Loucy (cell line): ENCODE data around the gene MFSD6.

Source experiments
- H2AFZ ChIP-seq: fragments of 200-600 bp; sonication (generic); 2 replicates; pipeline ENCODE4 v1.6.0; 2016; ENCODE audit warnings: antibody characterized with exemption, mild to moderate bottlenecking, low read length, moderate library complexity
- H3F3A ChIP-seq: fragments of 200-600 bp; 2 replicates; pipeline ENCODE4 v1.6.0; 2016; ENCODE audit warnings: antibody characterized with exemption, low read depth, mild to moderate bottlenecking
- H3K27me3 ChIP-seq: fragments of 200-600 bp; sonication (generic); 2 replicates; pipeline ENCODE4 v1.6.1; 2014; ENCODE audit warnings: low read length, mild to moderate bottlenecking; ENCODE audit not compliant: insufficient read depth, poor library complexity, severe bottlenecking
- H3K36me3 ChIP-seq: fragments of 200-600 bp; sonication (generic); 2 replicates; pipeline ENCODE4 v1.6.1; 2016; ENCODE audit warnings: low read length; ENCODE audit not compliant: insufficient read depth
- H3K4me1 ChIP-seq: fragments of 200-600 bp; sonication (generic); 2 replicates; pipeline ENCODE4 v1.5.1; 2014; ENCODE audit warnings: low read length, mild to moderate bottlenecking; ENCODE audit not compliant: insufficient read depth, poor library complexity, severe bottlenecking
- H3K4me2 ChIP-seq: fragments of 200-600 bp; sonication (generic); 2 replicates; pipeline ENCODE4 v1.6.0; 2014; ENCODE audit warnings: antibody characterized with exemption, low read length, low read depth, mild to moderate bottlenecking; ENCODE audit not compliant: poor library complexity, severe bottlenecking
- H3K4me3 ChIP-seq: fragments of 200-600 bp; sonication (generic); 2 replicates; pipeline ENCODE4 v1.5.1; 2014; ENCODE audit warnings: low read length, mild to moderate bottlenecking, mixed read lengths; ENCODE audit not compliant: poor library complexity, severe bottlenecking
- H3K79me2 ChIP-seq: fragments of 200-600 bp; sonication (generic); 2 replicates; pipeline ENCODE4 v1.6.1; 2014; ENCODE audit warnings: low read length; ENCODE audit not compliant: insufficient read depth
- H3K9ac ChIP-seq: fragments of 200-600 bp; sonication (generic); 2 replicates; pipeline ENCODE4 v1.6.0; 2014; ENCODE audit warnings: mild to moderate bottlenecking, low read depth, low read length, moderate library complexity; ENCODE audit not compliant: poor library complexity, severe bottlenecking
- H3K9me2 ChIP-seq: fragments of 200-600 bp; sonication (generic); replicated peaks from 2 replicates; pipeline ENCODE4 v1.6.1; 2016; ENCODE audit warnings: low read depth, low read length, mixed read lengths
- H3K9me3 ChIP-seq: fragments of 200-600 bp; sonication (generic); 2 replicates; pipeline ENCODE4 v1.6.1; 2014; ENCODE audit warnings: mild to moderate bottlenecking, antibody characterized with exemption, low read length, low read depth; ENCODE audit not compliant: insufficient read depth
- H4K20me1 ChIP-seq: fragments of 200-600 bp; sonication (generic); 2 replicates; pipeline ENCODE4 v1.6.0; 2014; ENCODE audit warnings: antibody characterized with exemption, low read length, mild to moderate bottlenecking; ENCODE audit not compliant: insufficient read depth, poor library complexity, severe bottlenecking
- EZH2phosphoT487 ChIP-seq: fragments of 200-600 bp; IDR thresholded peaks from 2 replicates; pipeline ENCODE4 v1.6.1; 2018; ENCODE audit warnings: antibody characterized with exemption, mild to moderate bottlenecking, moderate library complexity, borderline replicate concordance
- TF ChIP-seq, protein P1 (sequence below): fragments of 200-600 bp; sonication (generic); conservative IDR thresholded peaks from 2 replicates; pipeline ENCODE4 v1.5.1; 2014; ENCODE audit warnings: mild to moderate bottlenecking, antibody characterized with exemption, low read length

MFSD6 gene

DNA sequence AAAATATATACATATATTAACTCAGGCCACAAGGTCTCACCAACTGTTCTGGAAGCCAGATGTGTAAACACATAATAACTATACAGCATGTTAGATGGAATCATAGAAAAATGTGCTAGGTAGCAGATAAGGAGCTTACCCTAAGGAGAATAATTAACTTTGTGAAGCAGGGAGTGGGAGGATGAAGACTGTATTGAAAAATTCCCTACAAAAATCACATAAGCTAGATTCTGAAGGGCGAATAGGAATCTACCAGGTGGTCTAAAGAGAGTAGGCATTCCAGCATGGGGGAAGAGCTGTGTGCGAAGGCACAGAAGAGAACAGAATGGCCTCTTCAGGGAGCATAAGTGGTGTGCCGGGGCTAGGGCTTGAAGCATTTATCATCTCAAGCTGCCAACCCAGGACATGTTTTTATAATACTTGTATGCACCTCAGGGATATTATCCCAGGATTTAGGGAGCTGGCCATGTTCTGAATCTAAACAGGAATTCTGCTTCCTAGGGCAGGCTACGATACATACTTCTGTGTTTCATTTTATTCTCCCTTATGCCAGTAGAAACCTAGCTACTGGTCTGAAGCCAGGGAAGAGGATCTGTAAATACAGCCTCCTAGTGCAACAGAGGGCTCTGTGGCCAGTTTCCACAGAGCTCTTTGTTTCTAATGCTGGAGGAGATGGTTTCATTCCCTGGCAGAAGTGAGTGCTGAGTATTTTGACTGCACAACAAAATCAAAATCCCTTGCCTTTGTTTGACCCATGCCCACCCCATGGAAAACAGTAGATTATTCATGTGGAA lies 69.7 kb downstream of the MFSD6 start:
- Histone ChIP-seq H4K20me1 (no peaks in the 10 kb centered on the region), H3K27me3 (no peaks in the 10 kb centered on the region), H2AFZ (no peak overlapping the region), H3K4me2 (no peak overlapping the region), H3K9me3 (no peaks in the 10 kb centered on the region), H3K79me2 (no peaks in the 10 kb centered on the region), H3F3A (no peaks in the 10 kb centered on the region), H3K36me3 (0 out of 2 replicates have a peak, but pooled peaks cover 3% of the 10 kb centered on the region), H3K4me3 (no peak overlapping the region), H3K4me1 (no peaks in the 10 kb centered on the region), H3K9ac (no peak overlapping the region), H3K9me2 (no peaks in the 10 kb centered on the region)
- no peak for TF ChIP-seq EZH2phosphoT487
- TF ChIP-seq, protein P1, sequence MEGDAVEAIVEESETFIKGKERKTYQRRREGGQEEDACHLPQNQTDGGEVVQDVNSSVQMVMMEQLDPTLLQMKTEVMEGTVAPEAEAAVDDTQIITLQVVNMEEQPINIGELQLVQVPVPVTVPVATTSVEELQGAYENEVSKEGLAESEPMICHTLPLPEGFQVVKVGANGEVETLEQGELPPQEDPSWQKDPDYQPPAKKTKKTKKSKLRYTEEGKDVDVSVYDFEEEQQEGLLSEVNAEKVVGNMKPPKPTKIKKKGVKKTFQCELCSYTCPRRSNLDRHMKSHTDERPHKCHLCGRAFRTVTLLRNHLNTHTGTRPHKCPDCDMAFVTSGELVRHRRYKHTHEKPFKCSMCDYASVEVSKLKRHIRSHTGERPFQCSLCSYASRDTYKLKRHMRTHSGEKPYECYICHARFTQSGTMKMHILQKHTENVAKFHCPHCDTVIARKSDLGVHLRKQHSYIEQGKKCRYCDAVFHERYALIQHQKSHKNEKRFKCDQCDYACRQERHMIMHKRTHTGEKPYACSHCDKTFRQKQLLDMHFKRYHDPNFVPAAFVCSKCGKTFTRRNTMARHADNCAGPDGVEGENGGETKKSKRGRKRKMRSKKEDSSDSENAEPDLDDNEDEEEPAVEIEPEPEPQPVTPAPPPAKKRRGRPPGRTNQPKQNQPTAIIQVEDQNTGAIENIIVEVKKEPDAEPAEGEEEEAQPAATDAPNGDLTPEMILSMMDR, result no peak

DNA sequence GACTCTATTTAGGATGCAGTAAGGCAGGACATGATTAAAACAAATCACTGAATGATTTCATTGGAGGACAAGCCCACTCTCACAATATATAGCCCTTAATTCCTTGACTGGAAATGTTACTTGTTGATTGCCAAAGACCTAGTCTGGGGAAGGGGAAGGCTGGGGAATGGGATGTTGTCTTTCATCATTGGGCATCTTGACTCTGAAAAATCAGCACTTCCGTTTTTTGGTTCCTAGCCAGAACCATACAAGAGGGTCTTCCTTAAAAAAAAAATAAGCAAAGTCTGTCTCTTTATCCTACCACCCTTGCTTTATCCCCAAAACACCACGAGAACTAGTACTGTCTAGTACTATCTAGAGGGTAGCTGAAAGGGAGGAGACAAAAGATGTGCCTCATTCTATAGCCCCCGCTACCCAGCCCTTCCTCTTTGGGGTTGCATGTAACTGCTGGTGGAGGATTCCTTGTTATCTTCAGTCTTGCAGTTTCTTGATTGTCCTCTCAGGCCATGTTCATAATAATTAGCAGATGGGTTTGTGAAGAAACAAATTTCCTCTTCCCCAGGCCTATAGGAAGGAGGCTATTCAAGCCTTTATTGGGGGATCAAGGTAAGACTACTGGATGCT lies 70.5 kb downstream of the MFSD6 start:
- Histone ChIP-seq H3K4me3 (no peak overlapping the region), H3K36me3 (0 out of 2 replicates have a peak, but pooled peaks cover 3% of the 10 kb centered on the region), H3K4me2 (no peak overlapping the region), H3F3A (no peaks in the 10 kb centered on the region), H3K27me3 (no peaks in the 10 kb centered on the region), H3K9me3 (no peaks in the 10 kb centered on the region), H4K20me1 (no peaks in the 10 kb centered on the region), H3K79me2 (no peaks in the 10 kb centered on the region), H2AFZ (no peak overlapping the region), H3K9ac (no peak overlapping the region), H3K9me2 (no peaks in the 10 kb centered on the region), H3K4me1 (no peaks in the 10 kb centered on the region)
- TF ChIP-seq, protein P1, result no peak
- TF ChIP-seq EZH2phosphoT487, result no peak

DNA sequence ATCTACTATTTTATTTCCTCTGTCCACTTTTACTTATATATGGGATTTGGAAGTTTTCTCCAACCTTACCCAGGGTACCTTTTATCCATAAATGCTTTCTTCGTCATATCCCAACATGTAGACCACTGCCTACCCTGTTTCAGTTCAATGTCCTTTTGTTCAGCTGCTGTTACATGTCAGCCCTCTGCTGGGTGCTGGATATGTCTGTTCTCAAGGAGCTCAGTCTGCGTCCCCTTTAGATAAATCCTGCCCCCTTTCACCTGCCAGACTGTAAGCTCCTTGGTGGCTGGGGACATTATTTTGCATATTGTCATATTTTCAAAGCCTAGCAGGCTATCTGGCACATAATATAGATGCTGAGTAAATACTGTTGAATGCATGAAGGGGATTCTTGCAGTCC lies 73.2 kb downstream of the MFSD6 start:
- no peaks in the 10 kb centered on the region for H3F3A ChIP-seq
- no peak overlapping the region for H3K4me3 ChIP-seq
- no peaks in the 10 kb centered on the region for H3K9me2 ChIP-seq
- H3K9me3 ChIP-seq, result no peaks in the 10 kb centered on the region
- no peaks in the 10 kb centered on the region for H4K20me1 ChIP-seq
- no peaks in the 10 kb centered on the region for H3K27me3 ChIP-seq
- H3K4me1 ChIP-seq, result no peaks in the 10 kb centered on the region
- no peaks in the 10 kb centered on the region for H3K79me2 ChIP-seq
- H3K9ac ChIP-seq, result no peak overlapping the region
- no peak overlapping the region for H2AFZ ChIP-seq
- no peak for TF ChIP-seq EZH2phosphoT487
- TF ChIP-seq, protein P1, result no peak
- 0 out of 2 replicates have a peak, but pooled peaks cover 3% of the 10 kb centered on the region for H3K36me3 ChIP-seq
- no peak overlapping the region for H3K4me2 ChIP-seq
